Right atrium auricular region (tissue), 2 donors: Measurements from ENCODE around the gene RAG1. TPM values are rescaled to one million over a fixed set of nuclear protein-coding genes. Genes with fewer than 3 reads are reported as not detected.

Experiments used
- DNase-seq: peaks from one replicate; pipeline ENCODE4 v3.0.0-alpha.2; 2019; ENCODE audit warnings: low spot score
- H3K27ac ChIP-seq, 2 donors: fragments of 200-600 bp; sonication (generic); 1 replicate in 1 of 2; 2 replicates in 1 of 2; pipeline ENCODE4 v1.5.1; 2016 to 2019
- H3K27me3 ChIP-seq, 2 donors: fragments of 200-600 bp; sonication (generic); one replicate each; pipeline versions ENCODE4 v1.5.1 to v1.6.0; 2017 to 2019
- H3K36me3 ChIP-seq: fragments of 200-600 bp; sonication (generic); one replicate; pipeline ENCODE4 v1.5.1; 2016
- H3K4me1 ChIP-seq, 2 donors: fragments of 200-600 bp; sonication (generic); one replicate each; pipeline versions ENCODE4 v1.5.1 to v1.6.0; 2017 to 2019
- H3K4me3 ChIP-seq, 2 donors: fragments of 200-600 bp; sonication (generic); 1 replicate in 1 of 2; 2 replicates in 1 of 2; pipeline ENCODE4 v1.5.1; 2017 to 2019; ENCODE audit warnings: mild to moderate bottlenecking in 1 of 2, moderate library complexity in 1 of 2
- H3K9me3 ChIP-seq, 2 donors: fragments of 200-600 bp; sonication (generic); one replicate each; pipeline ENCODE4 v1.5.1; 2019
- CTCF ChIP-seq, 2 donors: fragments of 200-600 bp; sonication (generic); IDR thresholded peaks; one replicate each; pipeline ENCODE4 v1.5.1; 2019; ENCODE audit warnings: antibody characterized with exemption in 2 of 2
- total RNA-seq, 2 donors: library from RNA; depleted of rRNA; stranded (reverse); fragments of >200 nt; gene quantifications; one replicate each; pipeline ENCODE4 v1.1.0, GENCODE V29; 2016

RAG1 gene
- total RNA-seq, 2 donors from 2014 or later, result 0.41 to 1.5 TPM

- no peak for TF ChIP-seq CTCF (IDR thresholded peaks at IDR 0.05)
- Histone ChIP-seq H3K27me3 (no peaks in the 10 kb centered on the region), H3K27ac (no peak overlapping the region), H3K4me3 (peak overlapping the region in 1 of 2 donors; percentile 37), H3K4me1 (no peaks in the 10 kb centered on the region), H3K36me3 (no peaks in the 10 kb centered on the region), H3K9me3 (no peaks in the 10 kb centered on the region)
- DNase-seq, result no peak
Observed at GRCh38 chr11:36565031-36565610, 2.7 kb upstream of the RAG1 start.

- Histone ChIP-seq H3K4me3 (no peak overlapping the region), H3K36me3 (no peaks in the 10 kb centered on the region), H3K27me3 (no peaks in the 10 kb centered on the region), H3K4me1 (no peaks in the 10 kb centered on the region), H3K9me3 (no peaks in the 10 kb centered on the region), H3K27ac (no peak overlapping the region)
- DNase-seq, result no peak
- no peak for TF ChIP-seq CTCF (IDR thresholded peaks at IDR 0.05)
Observed at GRCh38 chr11:36566407-36567053, 1.3 kb upstream of the RAG1 start.

- Histone ChIP-seq H3K27ac (no peak overlapping the region), H3K4me1 (no peaks in the 10 kb centered on the region), H3K27me3 (no peaks in the 10 kb centered on the region), H3K36me3 (no peaks in the 10 kb centered on the region), H3K4me3 (no peak overlapping the region), H3K9me3 (no peaks in the 10 kb centered on the region)
- DNase-seq, result no peak
- no peak for TF ChIP-seq CTCF (IDR thresholded peaks at IDR 0.05)
Observed at GRCh38 chr11:36569095-36569494, 1.3 kb downstream of the RAG1 start.

GRCh38 chr11:36574486-36574885, 6.7 kb downstream of the RAG1 start:
- Histone ChIP-seq H3K36me3 (no peaks in the 10 kb centered on the region), H3K27me3 (no peaks in the 10 kb centered on the region), H3K27ac (no peak overlapping the region), H3K9me3 (no peaks in the 10 kb centered on the region), H3K4me1 (no peaks in the 10 kb centered on the region), H3K4me3 (no peak overlapping the region)
- no peak for DNase-seq
- no peak for TF ChIP-seq CTCF (IDR thresholded peaks at IDR 0.05)

- no peak for DNase-seq
- H3K4me1 ChIP-seq, result no peaks in the 10 kb centered on the region
- no peaks in the 10 kb centered on the region for H3K36me3 ChIP-seq
- H3K9me3 ChIP-seq, result no peaks in the 10 kb centered on the region
- no peak overlapping the region for H3K27ac ChIP-seq
- no peaks in the 10 kb centered on the region for H3K27me3 ChIP-seq
- TF ChIP-seq CTCF (IDR thresholded peaks at IDR 0.05), result no peak
- no peak overlapping the region for H3K4me3 ChIP-seq
Observed at GRCh38 chr11:36577373-36577772, 9.6 kb downstream of the RAG1 start.

GRCh38 chr11:36577859-36578258, 10.1 kb downstream of the RAG1 start:
- no peak for DNase-seq
- H3K4me1 ChIP-seq, result no peaks in the 10 kb centered on the region

More at GRCh38 chr11:36577859-36578258, 10.1 kb downstream of the RAG1 start:
- Histone ChIP-seq H3K27ac (no peak overlapping the region), H3K4me3 (no peak overlapping the region), H3K9me3 (no peaks in the 10 kb centered on the region), H3K36me3 (no peaks in the 10 kb centered on the region), H3K27me3 (no peaks in the 10 kb centered on the region)
- TF ChIP-seq CTCF (IDR thresholded peaks at IDR 0.05), result no peak
